Stimulated activated CD4-positive, alpha-beta T cell treated with anti-CD3 and anti-CD28 coated beads, Interleukin-15, amount 100 ng/mL, for 48 hours (primary cell): ENCODE data around the gene CAPNS1.
"Not testable (repeated sequence)": the region's sequence is repeated elsewhere in the genome, so short reads cannot be mapped to it uniquely, and the experiment has no call there.

Experiments used
- DNase-seq, 2 donors: peaks; one replicate each; pipeline ENCODE4 v3.0.0-alpha.2; 2020; ENCODE audit warnings: low read depth in 2 of 2

Gene CAPNS1

DNA sequence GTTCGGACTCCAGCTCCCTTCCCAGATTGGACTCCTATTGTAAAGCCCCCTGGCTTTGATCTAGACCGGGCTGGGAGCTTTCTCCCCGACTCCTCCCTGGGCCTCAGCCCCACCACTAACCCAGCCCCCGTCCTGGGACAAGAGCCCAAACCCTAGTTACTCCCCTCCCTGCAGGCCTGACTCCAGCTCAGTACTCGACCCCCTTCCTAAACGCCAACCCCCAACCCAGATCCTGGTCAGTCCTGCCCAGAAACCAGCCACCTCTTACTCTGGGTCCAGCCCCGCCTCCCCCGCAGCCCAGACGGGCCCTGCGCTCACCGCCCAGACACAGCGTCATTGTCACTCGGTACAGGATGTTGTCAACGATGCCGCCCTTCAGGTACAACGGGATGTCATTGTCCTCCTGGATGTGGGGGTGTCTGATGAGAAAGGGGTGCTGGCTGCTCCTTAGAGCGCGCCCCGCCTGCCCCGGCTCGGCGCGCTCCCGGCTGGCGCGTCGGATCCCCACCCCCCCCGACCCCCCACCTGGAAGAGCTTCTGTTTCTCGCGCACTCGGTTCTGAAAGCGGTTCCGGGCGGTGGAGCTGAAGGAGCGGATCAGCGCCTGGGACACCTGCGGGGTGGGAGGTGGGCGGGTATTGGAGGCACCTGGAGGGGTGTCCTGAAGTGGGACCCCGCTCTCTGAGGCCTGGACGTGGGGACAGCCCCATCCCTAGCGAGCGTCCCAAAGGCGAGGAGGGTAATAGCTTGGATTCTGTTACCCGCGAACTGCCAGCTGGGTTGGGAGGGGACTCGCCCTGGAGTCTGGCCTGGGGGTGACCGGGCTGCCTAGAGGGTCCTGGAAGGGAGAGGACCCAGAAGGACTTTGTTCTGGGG is 11.5 kb downstream of the CAPNS1 start:
- DNase-seq: no peak

DNA sequence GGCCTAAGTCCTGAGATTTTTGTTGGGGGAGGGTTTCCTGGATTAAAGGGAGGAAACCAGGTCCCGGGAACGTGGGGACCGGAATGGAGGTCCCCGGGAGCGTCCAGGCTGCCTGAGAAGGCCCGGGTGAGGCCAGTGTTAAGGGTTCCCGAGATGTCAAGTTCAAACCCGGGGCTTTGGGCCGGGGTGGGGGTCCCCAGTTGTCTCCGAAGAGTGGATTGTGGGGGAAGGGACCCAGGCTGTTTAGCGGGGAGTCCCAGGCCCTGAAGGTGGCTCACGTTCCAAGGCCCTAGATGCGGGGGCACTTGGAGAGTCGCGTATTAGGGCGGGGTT is 12.1 kb downstream of the CAPNS1 start:
- no peak for DNase-seq

DNA sequence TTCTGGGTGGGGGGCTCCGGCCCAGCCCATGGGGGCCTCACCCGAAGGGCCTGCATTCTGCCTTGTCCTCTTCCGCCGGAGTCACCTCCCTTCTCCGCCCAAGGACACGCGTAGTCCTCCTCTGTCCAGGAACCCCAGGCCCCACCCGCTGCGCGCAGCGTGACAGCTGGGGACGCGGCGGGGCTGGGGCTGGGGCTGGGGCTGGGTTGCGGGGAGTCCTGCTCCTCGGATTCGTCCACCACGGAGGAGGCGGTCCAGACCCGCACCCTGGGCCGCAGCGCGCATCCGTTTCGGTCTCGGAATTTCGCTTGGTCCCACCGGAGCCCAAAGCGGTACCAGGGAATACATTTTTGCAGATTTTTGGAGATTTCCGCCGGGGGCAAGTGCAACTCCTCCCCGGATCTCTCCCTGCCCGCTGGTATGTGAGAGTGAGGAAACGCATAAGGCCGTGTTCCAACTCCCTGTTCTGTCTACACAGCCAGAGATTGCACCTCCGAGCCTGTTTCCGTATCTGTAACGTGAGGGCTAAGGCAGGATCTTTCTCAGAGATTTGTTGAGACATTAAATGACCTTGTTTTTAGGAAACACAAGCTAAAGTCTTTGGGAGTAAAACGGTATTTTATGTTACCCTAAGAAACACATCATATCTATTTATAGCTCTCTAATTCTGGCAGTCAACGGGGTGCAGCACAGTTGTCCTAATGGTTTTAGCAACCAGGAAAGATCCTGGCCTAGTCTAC is 12.7 kb downstream of the CAPNS1 start, which contains the start of gene COX7A1:
COX7A1 (minus strand) TSS at position 96 of the 740 bp plus-strand sequence; CDS start at position 56, 40 bp downstream.
- no peak for DNase-seq

DNA sequence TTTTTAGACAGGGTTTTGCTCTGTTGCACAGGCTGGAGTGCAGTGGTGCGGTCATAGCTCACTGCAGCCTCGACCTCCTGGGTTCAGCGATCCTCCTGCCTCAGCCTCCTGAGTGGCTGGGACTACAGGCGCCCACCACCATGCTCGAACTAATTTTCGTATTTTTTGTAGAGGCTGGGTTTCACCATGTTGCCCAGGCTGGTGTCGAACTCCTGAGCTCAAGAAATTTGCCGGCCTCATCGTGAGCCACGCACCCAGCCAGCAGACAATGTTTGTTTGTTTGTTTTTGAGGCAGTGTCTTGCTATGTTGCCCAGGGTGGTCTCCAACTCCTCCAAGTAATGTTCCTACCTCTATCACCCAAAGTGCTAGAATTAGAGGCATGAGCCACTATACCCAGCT is 13.3 kb downstream of the CAPNS1 start:
- DNase-seq: no peak

- no peak for DNase-seq
Measured at GRCh38 chr19:36160821-36161596, 21.1 kb downstream of the CAPNS1 start.

DNA sequence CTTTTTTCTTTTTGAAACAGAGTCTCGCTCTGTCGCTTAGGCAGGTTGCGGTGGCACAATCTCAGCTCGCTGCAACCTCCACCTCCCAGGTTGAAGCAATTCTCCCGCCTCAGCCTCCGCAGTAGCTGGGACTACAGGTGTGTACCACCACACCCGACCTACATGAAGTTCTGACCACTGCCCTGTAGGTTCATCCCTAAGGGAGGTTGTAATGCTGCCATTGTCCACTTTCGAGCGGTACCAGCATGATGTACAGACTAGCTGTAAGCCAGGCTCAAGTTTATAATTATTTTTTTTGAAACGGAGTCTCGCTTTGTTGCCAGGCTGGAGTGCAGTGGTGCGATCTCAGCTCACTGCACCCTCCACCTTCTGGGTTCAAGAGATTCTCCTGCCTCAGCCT is 23.9 kb downstream of the CAPNS1 start:
- DNase-seq: no peak

GRCh38 chr19:36169084-36169760 is 29.4 kb downstream of the CAPNS1 start:
- DNase-seq: no peak

DNA sequence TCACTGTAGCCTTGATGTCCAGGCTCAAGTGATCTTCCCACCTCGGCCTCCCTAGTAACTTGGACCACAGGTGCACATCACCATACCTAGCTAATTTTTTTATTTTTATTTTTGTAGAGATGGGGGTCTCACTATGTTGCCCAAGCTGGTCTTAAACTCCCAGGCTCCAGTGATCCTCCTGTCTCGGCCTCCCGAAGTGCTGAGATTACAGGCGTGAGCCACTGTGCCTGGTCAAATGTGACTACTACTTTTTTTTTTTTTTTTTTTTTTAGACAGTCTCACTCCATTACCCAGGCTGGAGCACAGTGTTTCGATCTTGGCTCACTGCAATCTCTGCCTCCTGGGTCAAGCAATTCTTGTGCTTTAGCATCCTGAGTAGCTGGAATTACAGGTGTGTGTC is 33.0 kb downstream of the CAPNS1 start:
- DNase-seq: no peak

DNA sequence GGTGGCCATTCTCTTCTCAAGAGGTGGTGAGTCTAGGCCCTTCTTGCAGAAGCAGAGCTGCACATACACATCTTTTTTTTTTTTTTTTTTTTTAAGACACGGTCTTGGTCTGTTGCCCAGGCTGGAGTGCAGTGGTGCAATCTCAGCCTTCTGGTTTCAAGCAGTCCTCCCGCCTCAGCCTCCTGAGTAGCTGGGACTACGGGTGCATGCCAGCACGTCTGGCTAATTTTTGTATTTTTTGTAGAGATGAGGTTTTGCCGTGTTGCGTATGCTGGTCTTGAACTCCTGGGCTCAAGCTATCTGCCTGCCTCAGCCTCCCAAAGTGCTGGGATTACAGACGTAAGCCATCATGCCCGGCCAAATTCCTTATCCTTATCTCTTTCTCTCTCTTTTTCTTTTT is 34.0 kb downstream of the CAPNS1 start:
- not testable (repeated sequence) for DNase-seq

GRCh38 chr19:36179077-36179476 is 39.2 kb downstream of the CAPNS1 start:
- not testable (repeated sequence) for DNase-seq

DNA sequence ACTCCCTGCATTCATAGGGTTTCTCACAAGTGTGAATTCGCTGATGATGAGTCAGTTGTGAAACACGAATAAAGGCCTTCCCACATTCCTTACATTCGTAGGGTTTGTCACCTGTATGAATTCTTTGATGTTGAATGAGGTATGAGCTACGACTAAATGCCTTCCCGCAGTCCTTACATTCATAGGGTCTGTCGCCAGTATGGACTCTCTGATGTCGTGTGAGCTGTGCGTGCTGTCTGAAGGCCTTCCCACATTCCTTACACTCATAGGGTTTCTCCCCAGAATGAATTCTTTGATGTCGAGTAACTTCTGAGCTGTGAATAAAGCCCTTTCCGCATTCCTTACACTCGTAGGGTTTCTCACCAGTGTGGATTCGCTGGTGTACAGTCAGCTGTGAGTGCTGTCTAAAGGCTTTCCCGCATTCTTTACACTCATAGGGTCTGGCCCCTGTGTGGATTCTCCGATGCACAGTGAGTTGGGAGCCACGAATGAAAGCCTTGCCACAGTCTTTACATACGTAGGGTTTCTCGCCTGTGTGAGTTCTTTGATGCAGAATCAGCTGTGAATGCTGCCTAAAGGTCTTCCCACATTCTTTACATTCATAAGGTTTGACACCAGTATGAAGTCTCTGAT is 42.9 kb downstream of the CAPNS1 start:
- DNase-seq: no peak

- DNase-seq: no peak
Measured at GRCh38 chr19:36183245-36183628, 43.4 kb downstream of the CAPNS1 start.

GRCh38 chr19:36186722-36187121 is 46.9 kb downstream of the CAPNS1 start:
- not testable (repeated sequence) for DNase-seq

DNA sequence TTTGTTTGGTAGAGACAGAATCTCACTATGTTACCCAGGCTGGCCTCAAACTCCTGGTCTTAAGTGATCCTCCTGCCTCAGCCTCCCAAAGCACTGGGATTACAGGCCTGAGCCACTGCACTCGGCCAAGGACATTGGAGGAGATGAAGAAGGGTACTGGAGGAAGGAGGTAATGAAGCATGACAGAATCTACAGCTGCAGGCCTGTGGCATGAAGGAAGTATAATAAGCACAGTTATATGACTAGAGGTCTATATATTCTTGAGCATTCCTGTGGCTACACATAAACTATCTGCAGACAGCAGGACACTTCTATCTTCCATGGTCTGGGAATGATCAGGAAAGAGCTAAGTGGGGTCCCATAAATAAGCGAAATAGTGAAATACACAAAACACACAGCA is 56.4 kb downstream of the CAPNS1 start:
- DNase-seq: no peak

- no peak for DNase-seq
Measured at GRCh38 chr19:36198119-36198518, 58.3 kb downstream of the CAPNS1 start.
